ENCODE measurements around the gene RETREG3.

RETREG3 gene

DNA sequence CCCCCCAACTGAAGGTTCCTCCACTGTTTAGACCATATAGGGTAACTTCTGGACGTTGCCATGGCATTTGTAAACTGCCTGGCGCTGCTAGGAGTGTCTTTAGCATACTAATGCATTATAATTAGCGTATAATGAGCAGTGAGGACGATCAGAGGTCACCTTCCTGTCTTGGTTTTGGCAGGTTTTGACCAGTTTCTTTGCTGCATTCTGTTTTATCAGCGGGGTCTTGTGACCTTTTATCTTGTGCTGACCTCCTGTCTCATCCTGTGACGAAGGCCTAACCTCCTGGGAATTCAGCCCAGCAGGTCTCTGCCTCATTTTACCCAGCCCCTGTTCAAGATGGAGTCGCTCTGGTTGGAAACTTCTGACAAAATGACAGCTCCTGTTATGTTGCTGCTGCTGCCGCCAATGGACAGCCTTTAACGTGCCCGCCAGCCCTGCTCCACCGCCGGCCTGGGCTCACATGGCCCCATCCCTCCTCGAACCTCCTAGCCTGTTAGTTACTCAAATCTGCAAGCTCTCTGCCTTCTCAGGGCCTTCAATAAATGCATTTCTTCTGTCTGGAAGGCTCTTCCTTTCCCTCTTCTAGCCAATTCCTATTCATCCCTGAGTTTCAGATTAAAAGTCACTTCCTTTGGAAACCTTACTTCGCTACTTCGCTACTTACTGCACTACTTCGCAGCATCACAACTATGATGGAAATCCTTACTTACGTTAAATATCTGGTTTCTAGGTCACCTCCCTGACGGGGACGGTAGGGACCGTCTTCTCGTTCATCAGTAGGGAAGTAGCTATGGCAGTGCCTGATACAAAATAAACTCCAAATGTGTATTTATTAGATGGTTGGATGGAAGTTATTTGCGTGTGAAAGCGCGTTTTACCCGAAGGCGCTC, 73.8 kb downstream of the RETREG3 start:
- no peak for DNase-seq (ENCODE audit: low read depth in 2 of 2, low spot score in 1 of 2)

DNA sequence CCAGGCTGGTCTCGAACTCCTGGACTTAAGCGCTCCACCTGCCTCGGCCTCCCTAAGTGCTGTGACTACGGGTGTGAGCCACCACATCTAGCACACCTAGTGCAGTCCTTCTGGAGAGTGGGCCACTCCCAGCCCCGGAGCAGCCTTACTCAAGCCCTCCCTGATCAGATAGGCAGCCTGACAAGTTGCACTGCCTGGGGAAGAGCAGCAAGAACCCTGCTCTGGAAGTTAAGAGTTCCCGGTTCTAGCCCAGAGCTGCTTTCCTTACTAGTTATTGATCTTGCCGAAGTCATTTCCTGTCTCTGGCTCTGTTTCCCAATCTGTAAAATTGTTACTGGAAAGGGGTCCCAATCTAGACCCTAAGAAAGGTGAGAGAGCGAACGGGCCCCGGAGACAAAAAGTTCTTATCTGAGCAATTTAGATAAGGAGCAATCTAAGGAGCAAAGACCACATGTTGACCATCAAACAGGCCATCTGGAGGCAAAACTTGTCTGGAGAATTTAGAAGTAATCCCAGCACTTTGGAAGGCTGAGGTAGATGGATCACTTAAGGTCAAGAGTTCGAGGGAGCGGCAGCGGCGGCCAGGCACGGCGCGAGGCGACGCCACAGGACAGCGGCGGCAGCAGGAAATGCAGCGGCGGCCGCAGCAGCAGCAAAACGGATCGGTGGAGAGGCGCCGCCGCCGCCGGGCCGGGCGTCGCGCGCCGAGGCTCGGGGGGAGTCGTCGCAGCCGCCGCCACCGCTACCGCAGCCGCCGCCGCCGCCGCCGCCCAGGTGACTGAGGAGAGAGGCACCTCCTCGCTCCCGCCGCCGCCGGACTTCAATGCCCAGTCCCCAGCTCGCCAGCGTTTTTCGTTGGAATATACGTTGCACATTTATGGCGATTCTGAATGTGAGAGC, 77.5 kb downstream of the RETREG3 start:
- DNase-seq (ENCODE audit: low read depth in 2 of 2, low spot score in 1 of 2) = no peak

DNA sequence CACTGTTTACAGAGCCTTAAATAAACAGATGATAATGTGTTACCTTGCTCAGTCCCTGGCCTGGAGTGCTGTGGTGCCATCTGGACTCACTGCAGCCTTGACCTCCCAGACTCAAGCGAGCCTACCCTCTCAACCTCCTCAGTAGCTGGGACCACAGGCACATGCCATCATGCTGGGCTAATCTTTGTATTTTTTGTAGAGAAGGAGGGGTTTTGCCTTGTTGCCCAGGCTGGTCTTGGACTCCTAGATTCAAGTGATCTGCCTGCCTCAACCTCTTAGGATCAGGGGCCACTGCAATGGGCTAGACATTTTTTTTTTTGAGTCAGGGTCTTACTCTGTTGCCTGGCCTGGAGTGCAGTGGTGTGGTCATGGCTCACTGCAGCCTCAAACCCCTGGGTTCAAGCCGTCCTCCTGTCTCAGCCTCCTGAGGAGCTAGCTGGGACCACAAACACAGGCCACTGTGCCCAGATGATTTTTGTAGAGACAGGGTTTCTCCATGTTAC, 78.2 kb downstream of the RETREG3 start:
- DNase-seq (ENCODE audit: low read depth in 2 of 2, low spot score in 1 of 2) = no peak
